HG03025 (cell line): ENCODE measurements around the gene PAX9.

Experiments used
- ATAC-seq: cut with Tn5 transposase; IDR thresholded peaks from one replicate; pipeline ENCODE4 v1.9.1; 2021; ENCODE audit warnings: mild to moderate bottlenecking, moderate library complexity; ENCODE audit not compliant: unreplicated experiment, low FRiP score

Gene PAX9

DNA sequence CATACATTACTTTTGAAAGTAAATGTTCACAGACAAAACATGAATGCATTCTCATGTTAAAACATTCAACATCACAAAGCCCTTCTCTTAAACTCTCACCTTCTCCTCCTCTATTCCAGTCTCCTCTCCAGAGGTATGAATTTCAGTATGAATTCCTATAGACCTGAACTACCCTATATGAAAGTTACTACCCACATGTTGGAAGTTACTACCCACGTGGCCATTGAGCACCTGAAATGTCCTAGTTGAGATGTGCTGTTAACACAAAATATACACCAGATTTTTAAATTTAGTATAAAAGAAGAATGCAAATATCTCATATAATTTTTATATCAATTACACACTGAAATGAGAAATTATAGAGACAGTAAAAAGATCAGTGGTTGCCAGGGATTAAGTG, 60.2 kb downstream of the PAX9 start:
- ATAC-seq, result no peak

DNA sequence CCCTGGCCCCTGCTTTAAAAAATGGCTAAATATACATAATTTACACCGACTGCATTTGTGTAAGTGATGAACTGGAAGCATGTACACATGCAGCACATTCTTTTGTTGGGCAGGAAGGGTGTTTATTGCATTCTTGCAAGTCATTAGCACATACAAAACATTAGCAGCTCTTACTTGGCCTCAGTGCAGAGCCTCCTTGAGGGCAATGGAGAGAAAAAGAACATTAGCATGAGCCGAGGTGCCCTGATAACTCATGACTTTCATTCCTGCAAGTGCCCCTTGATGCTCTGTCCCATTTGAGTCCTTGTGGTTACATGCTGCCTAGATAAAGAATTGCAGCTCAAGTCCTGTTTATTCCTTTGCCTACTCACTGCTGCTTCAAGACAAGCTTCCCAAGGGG, 61.9 kb downstream of the PAX9 start:
- ATAC-seq, result no peak

DNA sequence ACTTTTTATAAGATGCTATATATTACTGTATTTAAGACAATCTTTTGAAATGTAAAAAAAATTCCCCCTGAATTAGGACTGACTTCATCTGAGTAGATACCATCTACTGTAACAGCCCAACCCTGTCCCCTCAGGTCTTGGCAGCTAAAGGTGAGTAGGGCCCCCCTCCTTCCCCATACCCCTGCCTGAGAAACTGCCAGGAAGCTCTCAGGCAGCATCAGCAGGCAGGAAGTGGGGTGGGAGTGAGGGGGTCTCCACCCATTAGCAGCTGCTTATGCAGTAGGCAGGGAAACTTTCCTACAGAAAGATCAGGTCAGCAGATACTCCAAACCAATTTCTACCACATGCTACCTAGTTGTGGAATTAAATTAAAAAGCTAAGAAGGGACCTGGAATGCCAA, 62.5 kb downstream of the PAX9 start:
- no peak for ATAC-seq

DNA sequence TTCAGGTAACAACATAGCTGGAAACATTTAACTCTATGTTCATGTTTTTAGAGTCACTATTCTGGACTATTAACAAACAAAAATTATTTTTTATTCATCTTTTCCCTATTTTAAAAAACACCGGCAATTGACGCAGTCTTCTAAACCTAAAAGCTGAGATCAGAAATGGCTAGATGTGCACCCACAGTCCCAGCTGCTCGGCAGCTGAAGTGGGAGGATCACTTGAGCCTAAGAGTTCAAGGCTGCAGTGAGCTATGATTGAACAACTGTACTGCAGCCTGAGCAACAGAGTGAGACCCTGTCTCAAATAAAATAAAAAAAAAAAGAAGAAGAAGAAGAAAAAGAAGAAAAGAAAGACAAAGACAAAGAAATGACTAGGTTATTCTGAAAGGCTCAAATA, 64.5 kb downstream of the PAX9 start:
- no peak for ATAC-seq
